Liver (tissue), 9 donors: Measurements from ENCODE around the gene EML6. TPM values are rescaled to one million over a fixed set of nuclear protein-coding genes. Genes with fewer than 3 reads are reported as not detected.

Experiments
- DNase-seq: peaks from one replicate; pipeline ENCODE4 v3.0.0-alpha.2; 2017; ENCODE audit warnings: low spot score
- H3K27ac ChIP-seq, 2 donors: one replicate each; pipeline ENCODE4 v1.7.0; 2013; ENCODE audit warnings: inconsistent platforms in 2 of 2, low read length in 2 of 2, control low read depth in 1 of 2, low read depth in 1 of 2, mild to moderate bottlenecking in 1 of 2
- H3K27me3 ChIP-seq, 4 donors: one replicate each; pipeline versions ENCODE4 v1.6.1 to v1.7.0; 2013; ENCODE audit warnings: low read length in 3 of 4, inconsistent platforms in 1 of 4, mild to moderate bottlenecking in 1 of 4, moderate library complexity in 1 of 4; ENCODE audit not compliant: control insufficient read depth in 4 of 4, insufficient read depth in 4 of 4
- H3K36me3 ChIP-seq, 4 donors: one replicate each; pipeline versions ENCODE4 v1.6.1 to v1.7.0; 2013; ENCODE audit warnings: low read length in 3 of 4, mild to moderate bottlenecking in 3 of 4, low read depth in 1 of 4, moderate library complexity in 1 of 4; ENCODE audit not compliant: control insufficient read depth in 4 of 4, insufficient read depth in 3 of 4
- H3K4me1 ChIP-seq, 4 donors: one replicate each; pipeline versions ENCODE4 v1.6.1 to v1.7.0; 2013; ENCODE audit warnings: low read length in 3 of 4, mild to moderate bottlenecking in 3 of 4, moderate library complexity in 1 of 4; ENCODE audit not compliant: control insufficient read depth in 4 of 4, insufficient read depth in 4 of 4
- H3K4me3 ChIP-seq, 3 donors: one replicate each; pipeline versions ENCODE4 v1.6.1 to v1.7.0; 2013; ENCODE audit warnings: low read length in 3 of 3, control low read depth in 1 of 3, low read depth in 1 of 3, mild to moderate bottlenecking in 1 of 3
- H3K9ac ChIP-seq, 2 donors: one replicate each; pipeline ENCODE4 v1.7.0; 2013; ENCODE audit warnings: low read length in 2 of 2, mild to moderate bottlenecking in 2 of 2, moderate library complexity in 2 of 2, control low read depth in 1 of 2, low read depth in 1 of 2
- H3K9me3 ChIP-seq, 4 donors: one replicate each; pipeline versions ENCODE4 v1.6.1 to v1.7.0; 2013; ENCODE audit warnings: low read length in 3 of 4; ENCODE audit not compliant: control insufficient read depth in 4 of 4
- FOXA1 ChIP-seq: IDR thresholded peaks from 2 replicates; pipeline ENCODE4 v1.6.1; 2016; ENCODE audit warnings: antibody characterized with exemption
- FOXA2 ChIP-seq: IDR thresholded peaks from 2 replicates; pipeline ENCODE4 v1.6.1; 2016; ENCODE audit warnings: antibody characterized with exemption
- GABPA ChIP-seq, 2 donors: IDR thresholded peaks in 1 of 2; conservative IDR thresholded peaks in 1 of 2; 2 replicates each; pipeline ENCODE4 v1.6.1; 2016; ENCODE audit warnings: antibody characterized with exemption in 2 of 2, mild to moderate bottlenecking in 1 of 2, moderate library complexity in 1 of 2
- HNF4A ChIP-seq, 2 donors: conservative IDR thresholded peaks; 2 replicates each; pipeline ENCODE4 v1.6.1; 2016; ENCODE audit warnings: antibody characterized with exemption in 2 of 2, mild to moderate bottlenecking in 2 of 2
- HNF4G ChIP-seq: IDR thresholded peaks from 2 replicates; pipeline ENCODE4 v1.6.1; 2016; ENCODE audit warnings: antibody characterized with exemption
- JUND ChIP-seq, 2 donors: IDR thresholded peaks; 2 replicates each; pipeline ENCODE4 v1.6.1; 2016; ENCODE audit warnings: antibody characterized with exemption in 2 of 2
- MAX ChIP-seq: IDR thresholded peaks from 2 replicates; pipeline ENCODE4 v1.6.1; 2016; ENCODE audit warnings: antibody characterized with exemption
- RXRA ChIP-seq, 2 donors: IDR thresholded peaks; 2 replicates each; pipeline ENCODE4 v1.6.1; 2017 to 2018; ENCODE audit warnings: antibody characterized with exemption in 2 of 2, mild to moderate bottlenecking in 1 of 2
- SP1 ChIP-seq: IDR thresholded peaks from 2 replicates; pipeline ENCODE4 v1.6.1; 2018; ENCODE audit warnings: antibody characterized with exemption, mild to moderate bottlenecking
- YY1 ChIP-seq: IDR thresholded peaks from 2 replicates; pipeline ENCODE4 v1.6.1; 2016; ENCODE audit warnings: antibody characterized with exemption, mild to moderate bottlenecking
- WGBS: extraction: QIAGEN DNeasy Blood & Tissue Kit; methylation state at CpG from one replicate; pipeline ENCODE4 v1.1.7; 2013; 5-methylcytosine and 5-hydroxymethylcytosine counted together
- polyA plus RNA-seq, 2 donors: library from polyadenylated mRNA; stranded (reverse) in 1 of 2; unstranded in 1 of 2; fragments of 200-250 nt in 1 of 2; fragments of >200 nt in 1 of 2; fragmentation: Nextera tagmentation in 1 of 2; extraction: Ambion mirVana in 1 of 2; gene quantifications; one replicate each; pipeline versions ENCODE4 v1.2.1 to v1.2.3, GENCODE V29; 2013 to 2015
- total RNA-seq, 2 donors: library from RNA; depleted of rRNA; stranded (reverse); fragments of >200 nt; gene quantifications; one replicate each; pipeline ENCODE4 v1.2.3, GENCODE V29; 2014
- TF ChIP-seq, protein P1 (sequence below): IDR thresholded peaks from 2 replicates; pipeline ENCODE4 v1.6.1; 2016; ENCODE audit warnings: antibody characterized with exemption, mild to moderate bottlenecking
- donor health status: healthy.
- donor health status: healthy.
- donor health status: healthy.
- donor health status: healthy.
- donor health status: healthy.

Gene EML6
- total and polyA plus RNA-seq, 4 donors = 0.33 to 3.0 (median 1.4) TPM

DNA sequence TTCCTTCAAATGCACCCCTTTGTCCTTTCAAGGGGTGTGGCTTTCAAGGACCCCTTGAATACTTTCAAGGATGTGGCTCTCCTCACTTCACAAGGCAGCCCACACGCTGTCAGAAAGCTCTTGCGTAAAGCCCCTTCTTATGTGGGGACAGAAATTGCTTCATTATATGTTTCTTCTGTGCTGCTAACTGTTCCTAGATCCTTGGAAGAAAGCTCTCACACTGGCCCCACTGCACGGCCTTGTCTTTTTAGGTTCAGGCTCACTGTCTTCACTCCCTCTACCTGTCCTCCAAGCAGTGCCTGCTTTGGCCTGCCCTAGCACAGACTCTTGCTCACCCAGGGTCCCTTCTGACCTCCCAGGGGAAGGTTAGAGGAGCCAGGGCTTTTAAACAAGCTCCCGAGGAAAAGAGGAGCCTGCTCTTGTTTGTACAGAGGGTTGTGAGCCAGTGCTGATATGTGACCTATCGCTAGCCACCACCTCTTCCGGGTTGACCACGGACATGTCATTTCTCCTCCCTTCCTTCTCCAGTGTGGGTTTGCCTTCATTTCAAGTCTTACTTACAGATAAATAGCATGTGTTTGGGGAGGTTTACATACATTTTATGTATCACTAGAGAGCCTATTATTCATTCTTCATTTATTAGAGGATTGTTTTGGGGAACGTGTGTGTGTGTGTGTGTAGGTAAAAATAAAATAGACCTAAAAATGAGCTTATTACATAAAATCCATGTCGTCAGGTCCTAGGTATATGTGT is 232.1 kb downstream of the EML6 start:
- Histone ChIP-seq H3K27ac (no peak overlapping the region), H3K9ac (peak overlapping the region in 1 of 2 donors; percentile 14), H3K4me3 (no peak overlapping the region), H3K9me3 (no peaks in the 10 kb centered on the region), H3K36me3 (no peaks in the 10 kb centered on the region), H3K27me3 (no peaks in the 10 kb centered on the region), H3K4me1 (peaks cover 0 to 6% (median 0%) of the 10 kb centered on the region in 4 donors)
- no peak for TF ChIP-seq JUND (IDR thresholded peaks at IDR 0.05)
- no peak for TF ChIP-seq HNF4A (conservative IDR thresholded peaks at IDR 0.05)
- TF ChIP-seq, protein P1, sequence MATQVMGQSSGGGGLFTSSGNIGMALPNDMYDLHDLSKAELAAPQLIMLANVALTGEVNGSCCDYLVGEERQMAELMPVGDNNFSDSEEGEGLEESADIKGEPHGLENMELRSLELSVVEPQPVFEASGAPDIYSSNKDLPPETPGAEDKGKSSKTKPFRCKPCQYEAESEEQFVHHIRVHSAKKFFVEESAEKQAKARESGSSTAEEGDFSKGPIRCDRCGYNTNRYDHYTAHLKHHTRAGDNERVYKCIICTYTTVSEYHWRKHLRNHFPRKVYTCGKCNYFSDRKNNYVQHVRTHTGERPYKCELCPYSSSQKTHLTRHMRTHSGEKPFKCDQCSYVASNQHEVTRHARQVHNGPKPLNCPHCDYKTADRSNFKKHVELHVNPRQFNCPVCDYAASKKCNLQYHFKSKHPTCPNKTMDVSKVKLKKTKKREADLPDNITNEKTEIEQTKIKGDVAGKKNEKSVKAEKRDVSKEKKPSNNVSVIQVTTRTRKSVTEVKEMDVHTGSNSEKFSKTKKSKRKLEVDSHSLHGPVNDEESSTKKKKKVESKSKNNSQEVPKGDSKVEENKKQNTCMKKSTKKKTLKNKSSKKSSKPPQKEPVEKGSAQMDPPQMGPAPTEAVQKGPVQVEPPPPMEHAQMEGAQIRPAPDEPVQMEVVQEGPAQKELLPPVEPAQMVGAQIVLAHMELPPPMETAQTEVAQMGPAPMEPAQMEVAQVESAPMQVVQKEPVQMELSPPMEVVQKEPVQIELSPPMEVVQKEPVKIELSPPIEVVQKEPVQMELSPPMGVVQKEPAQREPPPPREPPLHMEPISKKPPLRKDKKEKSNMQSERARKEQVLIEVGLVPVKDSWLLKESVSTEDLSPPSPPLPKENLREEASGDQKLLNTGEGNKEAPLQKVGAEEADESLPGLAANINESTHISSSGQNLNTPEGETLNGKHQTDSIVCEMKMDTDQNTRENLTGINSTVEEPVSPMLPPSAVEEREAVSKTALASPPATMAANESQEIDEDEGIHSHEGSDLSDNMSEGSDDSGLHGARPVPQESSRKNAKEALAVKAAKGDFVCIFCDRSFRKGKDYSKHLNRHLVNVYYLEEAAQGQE = peak; percentile 7
- WGBS = 60% methylated on average over 9 of the region's 9 CpGs
- no peak for DNase-seq

DNA sequence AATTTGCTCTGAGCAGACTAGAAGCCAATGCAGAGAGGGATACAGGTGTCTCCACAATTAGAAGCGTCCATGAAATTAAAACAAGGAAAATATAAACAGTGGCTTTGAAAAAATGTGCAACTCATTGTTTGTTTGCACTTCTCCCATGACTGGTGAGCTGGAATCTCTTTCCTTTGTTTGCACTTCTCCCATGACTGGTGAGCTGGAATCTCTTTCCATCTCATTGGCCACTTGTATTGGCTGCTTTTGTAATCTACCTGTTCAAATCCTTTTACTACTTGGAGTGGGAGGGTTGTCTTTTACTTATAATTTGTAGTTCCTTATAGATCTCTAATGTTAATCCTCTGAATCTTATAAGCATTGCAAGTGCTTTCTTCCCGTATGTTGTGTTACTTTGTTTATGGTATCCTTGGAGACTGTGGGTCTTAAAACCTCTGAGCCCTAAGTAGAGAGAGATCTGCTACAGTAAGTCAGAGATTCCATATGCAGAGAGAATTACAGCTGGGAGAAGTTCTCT is 232.7 kb downstream of the EML6 start:
- Histone ChIP-seq H3K4me3 (no peak overlapping the region), H3K9ac (peak overlapping the region in 1 of 2 donors; percentile 14), H3K27ac (no peak overlapping the region), H3K27me3 (no peaks in the 10 kb centered on the region), H3K4me1 (peaks cover 0 to 6% (median 0%) of the 10 kb centered on the region in 4 donors), H3K9me3 (no peaks in the 10 kb centered on the region), H3K36me3 (no peaks in the 10 kb centered on the region)
- TF ChIP-seq FOXA1 = peak; percentile 23
- peak; percentile 72 for TF ChIP-seq YY1
- TF ChIP-seq GABPA (IDR thresholded peaks at IDR 0.05 in 1 of 2, conservative IDR thresholded peaks at IDR 0.05 in 1 of 2) = no peak
- peak in 1 of 2 donors; percentile 19 for TF ChIP-seq JUND (IDR thresholded peaks at IDR 0.05)
- TF ChIP-seq SP1 = no peak
- no peak for TF ChIP-seq HNF4G
- TF ChIP-seq MAX = no peak
- peak in 1 of 2 donors; percentile 32 for TF ChIP-seq RXRA (IDR thresholded peaks at IDR 0.05)
- TF ChIP-seq HNF4A (conservative IDR thresholded peaks at IDR 0.05) = peak in 1 of 2 donors; percentile 25
- TF ChIP-seq FOXA2 = peak; percentile 67
- no peak for DNase-seq
- WGBS = 78% methylated on average over 2 of the region's 2 CpGs

- no peak overlapping the region for H3K4me3 ChIP-seq
- no peaks in the 10 kb centered on the region for H3K27me3 ChIP-seq
- TF ChIP-seq SP1 = no peak
- no peak for DNase-seq
- WGBS = 95% methylated on average over 18 of the region's 18 CpGs
- H3K36me3 ChIP-seq = no peaks in the 10 kb centered on the region
- H3K9me3 ChIP-seq = no peaks in the 10 kb centered on the region
- no peak overlapping the region for H3K27ac ChIP-seq
- no peak overlapping the region for H3K9ac ChIP-seq
- H3K4me1 ChIP-seq = peaks cover 0 to 6% (median 0%) of the 10 kb centered on the region in 4 donors
These were observed 234.0 kb downstream of the EML6 start for GRCh38 chr2:54957321-54957999.
